Measurements from ENCODE around the gene NUTM1.
"Not testable (repeated sequence)": the region's sequence is repeated elsewhere in the genome, so short reads cannot be mapped to it uniquely, and the experiment has no call there.

Gene NUTM1

GRCh38 chr15:34403899-34404298 is 60.8 kb downstream of the NUTM1 start:
- not testable (repeated sequence) for DNase-seq (ENCODE audit: insufficient read length, low spot score); FAIRE-seq
